Memory B cell (primary cell): ENCODE results near the gene CFB.

Experiments
- ATAC-seq: fragments of 150-1000 bp; cut with Tn5 transposase; 2 replicates; pipeline ENCODE4 v1.10.0; 2021; ENCODE audit warnings: low read depth, mild to moderate bottlenecking, moderate library complexity
- DNase-seq, 2 donors: peaks; one replicate each; pipeline ENCODE4 v3.0.0; 2022; ENCODE audit warnings: low spot score in 2 of 2
- H3K27ac Mint-ChIP-seq: one replicate; pipeline ENCODE4 v1.8.0; 2022; ENCODE audit warnings: mild to moderate bottlenecking, moderate library complexity, mixed read lengths
- H3K27me3 Mint-ChIP-seq: one replicate; pipeline ENCODE4 v1.8.0; 2022; ENCODE audit warnings: mixed read lengths
- H3K36me3 Mint-ChIP-seq: one replicate; pipeline ENCODE4 v1.8.0; 2022; ENCODE audit warnings: mild to moderate bottlenecking, mixed read lengths
- H3K4me1 Mint-ChIP-seq: one replicate; pipeline ENCODE4 v1.8.0; 2022; ENCODE audit warnings: mixed read lengths
- H3K4me3 Mint-ChIP-seq: one replicate; pipeline ENCODE4 v1.8.0; 2022; ENCODE audit warnings: mild to moderate bottlenecking, moderate library complexity, mixed read lengths
- H3K9me3 Mint-ChIP-seq: one replicate; pipeline ENCODE4 v1.8.0; 2022; ENCODE audit warnings: mixed read lengths

The CFB gene

DNA sequence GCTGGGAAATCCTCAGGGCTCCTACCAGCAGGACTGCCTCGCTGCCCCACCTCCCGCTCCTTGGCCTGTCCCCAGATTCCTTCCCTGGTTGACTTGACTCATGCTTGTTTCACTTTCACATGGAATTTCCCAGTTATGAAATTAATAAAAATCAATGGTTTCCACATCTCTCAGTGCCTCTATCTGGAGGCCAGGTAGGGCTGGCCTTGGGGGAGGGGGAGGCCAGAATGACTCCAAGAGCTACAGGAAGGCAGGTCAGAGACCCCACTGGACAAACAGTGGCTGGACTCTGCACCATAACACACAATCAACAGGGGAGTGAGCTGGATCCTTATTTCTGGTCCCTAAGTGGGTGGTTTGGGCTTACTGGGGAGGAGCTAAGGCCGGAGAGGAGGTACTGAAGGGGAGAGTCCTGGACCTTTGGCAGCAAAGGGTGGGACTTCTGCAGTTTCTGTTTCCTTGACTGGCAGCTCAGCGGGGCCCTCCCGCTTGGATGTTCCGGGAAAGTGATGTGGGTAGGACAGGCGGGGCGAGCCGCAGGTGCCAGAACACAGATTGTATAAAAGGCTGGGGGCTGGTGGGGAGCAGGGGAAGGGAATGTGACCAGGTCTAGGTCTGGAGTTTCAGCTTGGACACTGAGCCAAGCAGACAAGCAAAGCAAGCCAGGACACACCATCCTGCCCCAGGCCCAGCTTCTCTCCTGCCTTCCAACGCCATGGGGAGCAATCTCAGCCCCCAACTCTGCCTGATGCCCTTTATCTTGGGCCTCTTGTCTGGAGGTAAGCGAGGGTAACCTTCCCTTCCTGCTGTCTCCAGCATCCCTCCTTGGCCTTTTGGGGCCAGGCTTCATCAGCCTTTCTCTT lies at the start of gene CFB:
TSS of gene CFB (plus strand) at position 589 of the 863 bp plus-strand sequence. CDS start at position 716, 127 bp downstream.
- Mint-ChIP-seq H3K9me3 (no peaks in the 10 kb centered on the region), H3K27me3 (peaks cover 8% of the 10 kb centered on the region), H3K36me3 (no peaks in the 10 kb centered on the region), H3K4me3 (no peak within 1 kb of the TSS), H3K4me1 (peaks cover 2% of the 10 kb centered on the region), H3K27ac (no peak within 1 kb of the TSS)
- no peak for ATAC-seq
- no peak for DNase-seq

DNA sequence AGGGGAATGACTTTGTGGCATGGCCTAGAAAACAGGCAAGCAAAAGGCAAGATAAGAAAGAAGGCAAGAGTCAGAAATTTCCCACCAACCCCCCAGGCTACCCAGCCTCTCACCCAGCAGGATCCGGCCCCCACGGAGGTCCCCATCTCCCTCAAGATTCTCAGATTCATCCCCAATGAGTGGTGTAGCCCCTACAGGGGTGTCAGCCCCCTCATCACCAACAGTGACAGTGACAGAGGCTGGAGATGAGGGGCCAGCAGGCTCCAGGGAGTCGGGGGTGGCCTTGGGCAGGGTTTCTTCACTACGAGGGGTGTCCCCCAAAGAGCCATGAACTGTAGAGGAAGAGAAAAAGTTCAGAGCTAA lies 49.4 kb upstream of the CFB start:
- H3K27me3 Mint-ChIP-seq, result no peaks in the 10 kb centered on the region
- peaks cover 23% of the 10 kb centered on the region for H3K4me1 Mint-ChIP-seq
- no peaks in the 10 kb centered on the region for H3K9me3 Mint-ChIP-seq
- peak overlapping the region; percentile 81 for H3K4me3 Mint-ChIP-seq
- no peak for DNase-seq
- H3K36me3 Mint-ChIP-seq, result peaks cover 14% of the 10 kb centered on the region
- peak overlapping the region; percentile 81 for H3K27ac Mint-ChIP-seq
- no peak for ATAC-seq

DNA sequence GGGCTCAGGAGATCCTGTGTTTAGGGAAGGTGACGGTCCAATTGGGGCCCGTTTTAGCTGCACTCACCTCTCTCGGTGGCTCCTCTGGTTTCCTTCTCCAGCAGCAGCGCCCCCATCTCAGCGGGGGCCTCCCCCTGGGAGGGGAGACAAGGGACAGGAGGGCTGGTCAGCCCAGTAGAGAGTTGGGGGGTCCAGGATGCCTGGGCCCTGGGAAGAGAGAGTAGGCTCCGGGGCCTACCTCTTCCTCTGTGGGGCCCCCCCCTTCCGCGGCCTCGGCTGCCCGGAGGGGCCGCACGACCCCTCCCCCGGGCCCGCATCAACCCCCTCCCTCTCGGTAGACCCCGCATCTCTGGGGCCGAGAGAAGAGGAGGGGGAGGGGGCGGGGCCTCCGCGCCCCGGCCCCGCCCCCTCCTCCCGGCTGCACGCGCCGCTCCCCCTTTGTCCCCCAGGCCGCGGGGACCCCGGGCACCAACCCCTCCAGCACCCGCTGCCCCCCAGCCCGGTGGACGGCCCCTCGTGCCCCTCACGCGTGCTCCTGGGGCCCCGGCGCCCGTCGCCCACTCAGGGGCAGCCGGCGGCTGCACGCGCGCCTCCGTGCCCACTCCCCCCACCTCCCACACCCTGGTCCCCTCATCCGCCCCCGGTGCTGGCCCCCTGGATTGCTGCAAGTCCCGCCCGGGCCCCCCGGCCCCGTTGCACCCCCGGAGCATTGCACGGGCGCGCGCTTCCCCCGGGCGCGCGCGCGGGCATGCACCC lies 48.9 kb upstream of the CFB start:
- Mint-ChIP-seq H3K27me3 (no peaks in the 10 kb centered on the region), H3K27ac (peak overlapping the region; percentile 81), H3K36me3 (peaks cover 13% of the 10 kb centered on the region), H3K4me1 (peaks cover 23% of the 10 kb centered on the region), H3K4me3 (peak overlapping the region; percentile 96), H3K9me3 (no peaks in the 10 kb centered on the region)
- ATAC-seq, result no peak
- no peak for DNase-seq

GRCh38 chr6:31897612-31898382 lies 48.1 kb upstream of the CFB start, which contains the start of gene EHMT2:
TSS of gene EHMT2 (minus strand) at chr6:31897698. CDS start at chr6:31897677, 21 bp downstream.
- Mint-ChIP-seq H3K27ac (peak within 1 kb of the TSS; percentile 91), H3K27me3 (no peaks in the 10 kb centered on the region), H3K9me3 (no peaks in the 10 kb centered on the region), H3K36me3 (peaks cover 7% of the 10 kb centered on the region), H3K4me3 (peak within 1 kb of the TSS; percentile 96), H3K4me1 (peaks cover 27% of the 10 kb centered on the region)
- peak; percentile 61 for ATAC-seq
- DNase-seq, result peak; percentile 80 to 81

DNA sequence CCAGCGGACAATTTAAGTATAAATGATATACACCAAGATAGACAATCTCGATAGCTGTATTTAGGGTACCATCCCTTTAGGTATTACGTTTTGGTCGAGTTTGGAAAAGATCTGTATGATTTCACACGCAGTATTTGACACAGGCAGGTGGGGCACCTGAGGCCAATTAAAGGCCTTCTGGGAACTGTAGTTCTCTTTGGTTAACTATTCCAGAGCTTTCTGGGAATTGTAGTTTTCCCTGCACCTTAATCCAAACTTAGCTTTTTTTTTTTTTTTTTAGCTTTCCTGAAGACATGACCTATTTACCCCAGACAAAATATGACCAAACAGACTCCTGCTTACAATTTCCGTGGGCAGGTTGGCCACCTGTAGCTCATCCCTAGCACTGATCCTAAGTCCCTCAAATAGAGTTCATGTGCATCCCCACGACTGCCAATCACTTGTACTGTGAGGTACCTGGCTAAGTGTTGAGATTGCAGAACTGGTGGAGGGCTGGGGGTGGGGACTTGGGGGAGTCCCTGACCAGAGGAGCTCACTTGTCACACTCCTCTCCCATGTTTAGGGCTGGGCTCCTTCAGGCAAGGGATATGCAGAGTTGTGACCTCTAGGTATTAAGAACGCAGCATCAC lies 47.4 kb upstream of the CFB start:
- DNase-seq, result no peak

DNA sequence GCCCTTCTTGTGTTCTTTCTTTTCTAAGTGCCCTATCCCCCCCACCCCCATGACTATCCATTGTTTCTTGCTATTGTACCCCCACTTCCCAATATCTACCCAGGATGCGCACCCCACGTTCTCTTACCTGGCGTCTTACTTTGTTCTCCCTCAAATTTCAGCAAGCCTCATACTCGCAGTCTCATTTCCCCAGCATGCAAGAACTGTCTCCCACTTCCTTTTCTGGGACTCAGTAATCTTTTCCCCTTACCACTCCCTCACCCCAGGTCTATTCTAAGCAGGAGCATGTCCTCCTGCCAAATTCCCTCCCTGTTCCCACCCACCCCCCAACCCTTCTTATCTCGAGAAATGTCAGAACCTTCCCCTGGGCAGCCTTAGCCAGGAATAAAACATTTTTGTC lies 46.7 kb upstream of the CFB start:
- no peak overlapping the region for H3K27ac Mint-ChIP-seq
- H3K9me3 Mint-ChIP-seq, result no peaks in the 10 kb centered on the region
- H3K4me3 Mint-ChIP-seq, result peak overlapping the region; percentile 67
- H3K27me3 Mint-ChIP-seq, result no peaks in the 10 kb centered on the region
- ATAC-seq (no peak), DNase-seq (no peak)
- no peaks in the 10 kb centered on the region for H3K36me3 Mint-ChIP-seq
- peaks cover 30% of the 10 kb centered on the region for H3K4me1 Mint-ChIP-seq

More for the DNA sequence above, 47.4 kb upstream of the CFB start:
- peaks cover 2% of the 10 kb centered on the region for H3K36me3 Mint-ChIP-seq
- H3K27me3 Mint-ChIP-seq, result no peaks in the 10 kb centered on the region
- ATAC-seq, result peak; percentile 19
- peak overlapping the region; percentile 91 for H3K27ac Mint-ChIP-seq
- no peaks in the 10 kb centered on the region for H3K9me3 Mint-ChIP-seq
- peaks cover 30% of the 10 kb centered on the region for H3K4me1 Mint-ChIP-seq
- peak overlapping the region; percentile 96 for H3K4me3 Mint-ChIP-seq

DNA sequence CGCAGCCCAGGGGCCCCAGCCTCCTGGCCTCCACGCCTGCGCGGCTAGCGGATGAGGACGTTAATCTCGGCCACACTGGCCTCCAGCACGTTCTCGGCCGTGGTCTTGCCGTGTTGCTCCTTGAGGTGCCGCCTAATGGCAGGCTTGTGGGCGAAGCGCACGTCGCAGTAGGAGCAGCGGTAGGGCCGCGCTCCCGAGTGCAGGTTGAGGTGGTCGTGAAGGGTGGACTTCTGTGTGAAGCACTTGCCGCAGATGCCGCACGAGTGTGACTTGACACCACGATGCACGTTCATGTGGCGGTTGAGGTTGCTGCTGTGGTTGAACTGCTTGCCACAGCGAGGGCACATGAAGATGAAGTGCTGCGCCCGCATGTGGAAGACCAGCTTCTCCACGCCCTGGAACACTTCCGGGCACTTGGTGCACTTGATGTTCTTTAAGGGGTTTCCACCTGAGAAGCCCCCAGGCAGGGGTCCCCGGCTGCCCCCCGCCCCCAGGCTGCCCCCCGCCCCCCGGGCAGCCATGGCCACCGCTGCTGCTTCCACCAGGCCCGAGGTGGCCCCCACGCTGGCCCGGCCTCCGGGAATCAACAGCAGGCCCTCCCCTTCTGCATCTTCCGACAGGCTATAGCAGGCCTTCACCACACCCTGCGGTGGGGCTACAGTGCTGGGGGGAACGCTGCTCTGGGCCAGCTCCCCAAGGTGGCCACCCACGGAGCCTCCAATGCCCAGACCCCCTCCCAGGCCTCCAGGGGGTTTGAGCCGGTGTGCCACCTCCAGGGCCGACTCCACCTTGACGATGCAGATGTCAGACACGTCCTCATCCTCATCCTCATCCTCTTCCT lies 45.8 kb upstream of the CFB start:
- Mint-ChIP-seq H3K27me3 (no peaks in the 10 kb centered on the region), H3K4me1 (peaks cover 30% of the 10 kb centered on the region)

DNA sequence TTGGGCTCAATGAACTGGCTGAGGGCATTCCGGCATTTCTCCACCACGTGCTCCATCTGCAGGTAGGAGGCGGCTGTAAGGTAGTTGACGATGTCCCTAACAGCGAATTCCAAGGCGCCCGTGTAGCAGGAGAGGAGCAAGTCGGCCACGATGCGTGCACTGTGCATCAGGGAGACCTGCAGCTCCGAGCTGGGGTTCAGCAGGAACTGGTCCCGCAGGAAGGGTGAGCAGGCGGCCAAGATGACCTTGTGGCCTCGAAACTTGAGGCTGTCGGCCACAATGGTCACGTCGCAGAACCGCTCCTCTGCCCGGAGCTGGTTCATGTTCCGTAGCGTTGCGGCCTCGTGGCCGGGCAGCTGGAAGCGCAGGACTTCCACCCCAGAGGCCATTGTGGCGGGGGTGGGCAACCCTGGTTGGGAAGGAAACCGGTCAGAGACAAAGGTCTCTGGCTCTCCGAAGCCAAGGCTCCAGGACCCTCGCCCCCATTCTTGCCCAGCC lies 44.9 kb upstream of the CFB start:
- Mint-ChIP-seq H3K4me3 (peak overlapping the region; percentile 32), H3K4me1 (peaks cover 27% of the 10 kb centered on the region), H3K27me3 (no peaks in the 10 kb centered on the region), H3K36me3 (no peaks in the 10 kb centered on the region), H3K9me3 (no peaks in the 10 kb centered on the region), H3K27ac (no peak overlapping the region)
- DNase-seq (no peak), ATAC-seq (no peak)

More for the DNA sequence above, 45.8 kb upstream of the CFB start:
- no peak for DNase-seq
- no peak overlapping the region for H3K27ac Mint-ChIP-seq
- H3K4me3 Mint-ChIP-seq, result peak overlapping the region; percentile 67
- no peaks in the 10 kb centered on the region for H3K36me3 Mint-ChIP-seq
- no peaks in the 10 kb centered on the region for H3K9me3 Mint-ChIP-seq
- no peak for ATAC-seq

- no peaks in the 10 kb centered on the region for H3K27me3 Mint-ChIP-seq
- H3K4me3 Mint-ChIP-seq, result peak overlapping the region; percentile 80
These were observed 44.4 kb upstream of the CFB start for GRCh38 chr6:31901415-31901952.

DNA sequence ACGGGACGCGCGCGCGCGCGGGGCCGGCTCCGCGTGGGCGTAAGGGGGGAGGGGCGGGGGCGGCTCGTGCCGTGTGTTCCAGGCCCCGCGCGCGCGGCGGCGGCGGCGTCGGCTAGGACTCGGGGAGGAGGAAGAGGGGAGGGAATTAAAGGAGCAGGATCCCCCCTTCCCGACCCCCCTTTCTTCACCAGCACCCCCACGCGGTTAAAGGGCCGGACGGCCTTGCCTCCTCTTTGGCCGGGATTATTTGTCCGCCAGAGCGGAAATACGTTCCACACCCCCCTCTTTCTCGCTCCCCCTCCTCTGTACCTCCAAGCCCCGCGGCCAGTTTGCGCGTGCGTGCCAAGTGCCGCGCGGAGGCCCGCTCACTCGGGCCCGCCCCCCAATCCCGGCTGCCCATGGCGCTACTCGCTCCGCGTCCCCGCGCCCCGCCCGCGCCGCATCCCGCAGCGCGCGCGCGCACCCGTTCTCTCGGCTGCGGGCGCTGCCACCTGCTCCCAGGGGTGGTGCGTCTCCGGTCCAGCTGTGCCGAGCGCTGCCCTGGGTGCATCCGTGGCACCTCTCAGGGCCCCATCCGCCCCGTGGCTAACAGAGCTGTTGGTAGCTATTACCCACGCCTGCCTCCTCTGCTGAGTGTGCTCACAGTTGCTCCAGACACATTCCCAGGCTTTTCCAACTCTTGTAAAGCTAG lies 43.8 kb upstream of the CFB start, which contains the start of gene ZBTB12:
TSS of gene ZBTB12 (minus strand) at position 134 of the 691 bp plus-strand sequence. CDS start 781 bp downstream, outside the sequence.
- Mint-ChIP-seq H3K27ac (peak within 1 kb of the TSS; percentile 25), H3K36me3 (no peaks in the 10 kb centered on the region), H3K9me3 (no peaks in the 10 kb centered on the region), H3K4me3 (peak within 1 kb of the TSS; percentile 80), H3K27me3 (no peaks in the 10 kb centered on the region), H3K4me1 (peaks cover 22% of the 10 kb centered on the region)
- DNase-seq (peak; percentile 77 to 78), ATAC-seq (peak; percentile 60)

More at GRCh38 chr6:31901415-31901952, 44.4 kb upstream of the CFB start:
- Mint-ChIP-seq H3K9me3 (no peaks in the 10 kb centered on the region), H3K4me1 (peaks cover 24% of the 10 kb centered on the region), H3K36me3 (no peaks in the 10 kb centered on the region), H3K27ac (peak overlapping the region; percentile 25)
- DNase-seq (peak; percentile 67 to 73), ATAC-seq (peak; percentile 37)

DNA sequence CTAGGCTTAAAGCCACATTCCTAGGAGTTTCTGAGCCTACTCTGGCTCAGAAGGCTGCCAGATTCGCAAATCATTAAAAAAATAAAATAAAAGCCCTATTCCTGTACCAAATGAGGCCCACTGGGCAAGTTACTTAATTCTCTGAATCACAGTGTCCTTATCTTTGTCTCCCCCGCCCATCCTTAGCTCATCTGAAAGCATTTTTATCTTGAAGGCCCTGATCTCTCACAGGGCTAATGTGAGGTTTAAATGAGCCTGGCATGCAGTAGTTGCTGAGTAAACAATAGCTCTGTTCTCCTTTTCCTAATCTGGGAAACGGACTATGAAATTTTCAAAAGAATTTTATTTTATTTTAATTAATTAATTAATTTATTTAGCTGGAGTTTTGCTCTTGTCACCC lies 41.9 kb upstream of the CFB start:
- DNase-seq, result no peak
- Mint-ChIP-seq H3K27ac (no peak overlapping the region), H3K27me3 (no peaks in the 10 kb centered on the region), H3K4me3 (no peak overlapping the region), H3K36me3 (no peaks in the 10 kb centered on the region), H3K9me3 (no peaks in the 10 kb centered on the region), H3K4me1 (peaks cover 14% of the 10 kb centered on the region)
- ATAC-seq, result no peak

GRCh38 chr6:31905041-31905440 lies 40.9 kb upstream of the CFB start:
- DNase-seq, result no peak
- no peak overlapping the region for H3K4me3 Mint-ChIP-seq
- H3K4me1 Mint-ChIP-seq, result peaks cover 7% of the 10 kb centered on the region
- no peaks in the 10 kb centered on the region for H3K27me3 Mint-ChIP-seq
- no peak overlapping the region for H3K27ac Mint-ChIP-seq
- no peaks in the 10 kb centered on the region for H3K9me3 Mint-ChIP-seq
- no peaks in the 10 kb centered on the region for H3K36me3 Mint-ChIP-seq
- no peak for ATAC-seq
